NCI-H345 (cell line): Measurements from ENCODE around the gene COLGALT1.
"Not testable (repeated sequence)": the region's sequence is repeated elsewhere in the genome, so short reads cannot be mapped to it uniquely, and the experiment has no call there.

Experiments
- DNase-seq: peaks from one replicate; lab custom pipeline; 2025; lab: John Stamatoyannopoulos, UW

Gene COLGALT1

DNA sequence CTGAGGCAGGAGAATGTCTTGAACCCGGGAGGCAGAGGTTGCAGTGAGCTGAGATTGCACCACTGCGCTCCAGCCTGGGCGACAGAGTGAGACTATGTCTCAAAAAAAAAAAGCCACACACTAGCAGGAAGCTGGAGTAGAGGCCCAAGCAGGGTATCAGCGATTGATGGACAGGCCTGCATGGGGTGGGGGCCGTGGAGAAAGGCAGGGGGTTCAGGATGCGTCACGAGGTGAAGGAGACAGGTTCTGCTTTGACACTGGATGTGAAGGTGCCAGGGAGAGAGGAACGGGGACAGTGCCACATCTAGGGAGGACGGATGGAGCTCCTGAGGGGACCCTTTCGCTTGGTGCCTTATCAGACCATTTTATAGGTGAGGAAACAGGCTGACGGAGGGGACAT, 7.1 kb downstream of the COLGALT1 start:
- DNase-seq = no peak

DNA sequence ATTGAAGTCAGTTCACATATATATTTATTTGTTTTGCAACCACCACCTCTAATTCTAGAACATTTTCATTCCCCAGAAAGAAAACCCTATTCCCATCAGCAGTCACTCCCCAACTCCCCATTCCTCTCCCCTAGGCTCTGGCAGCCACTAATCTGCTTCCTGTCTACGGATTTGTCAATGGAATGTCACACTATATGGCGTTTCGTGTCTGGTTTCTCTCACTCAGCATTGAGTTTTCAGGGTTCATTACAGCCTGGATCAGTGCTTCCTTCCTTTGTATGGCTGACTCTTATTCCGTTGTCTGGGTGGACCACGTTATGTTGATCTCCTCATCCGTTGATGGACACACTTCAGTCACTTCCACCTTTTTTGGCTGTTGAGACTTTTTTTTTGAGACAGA, 9.3 kb downstream of the COLGALT1 start:
- no peak for DNase-seq

DNA sequence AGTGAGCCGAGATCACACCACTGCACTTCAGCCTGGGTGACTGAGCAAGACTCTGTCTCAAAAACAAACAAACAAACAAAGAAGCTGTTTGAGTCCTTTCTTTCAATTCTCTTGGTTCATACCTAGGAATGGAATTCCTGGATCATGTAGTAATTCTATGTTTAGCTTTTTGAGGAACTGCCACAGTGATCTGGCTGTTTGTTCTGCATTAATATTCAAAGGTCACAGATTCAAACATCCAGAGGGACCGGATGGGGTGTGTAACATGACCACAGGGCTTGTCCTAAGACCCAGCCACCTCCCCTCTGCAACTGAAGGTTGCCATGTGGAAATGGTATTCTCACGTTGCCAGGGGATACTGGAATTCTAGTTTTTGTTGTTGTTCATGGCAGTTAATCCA, 10.2 kb downstream of the COLGALT1 start:
- DNase-seq = no peak

DNA sequence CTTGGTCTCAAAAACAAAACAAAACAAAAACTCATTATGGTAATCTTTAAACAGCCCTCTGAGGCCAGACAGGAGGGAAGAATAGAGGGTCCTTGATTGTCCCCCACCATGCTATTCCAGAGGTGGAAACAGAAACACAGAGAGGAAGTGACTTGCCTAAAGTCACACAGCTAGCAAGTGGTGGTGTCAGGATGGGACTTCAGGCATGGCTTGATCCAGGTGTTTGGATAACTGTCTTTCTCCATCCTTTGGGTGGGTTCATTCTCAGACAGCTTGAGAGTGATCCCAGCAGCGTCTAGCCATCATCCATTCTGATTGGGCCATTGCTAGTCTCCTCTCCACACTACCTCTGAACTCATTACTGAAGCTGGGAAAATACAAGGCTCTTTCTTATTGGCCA, 12.5 kb downstream of the COLGALT1 start:
- DNase-seq = no peak

DNA sequence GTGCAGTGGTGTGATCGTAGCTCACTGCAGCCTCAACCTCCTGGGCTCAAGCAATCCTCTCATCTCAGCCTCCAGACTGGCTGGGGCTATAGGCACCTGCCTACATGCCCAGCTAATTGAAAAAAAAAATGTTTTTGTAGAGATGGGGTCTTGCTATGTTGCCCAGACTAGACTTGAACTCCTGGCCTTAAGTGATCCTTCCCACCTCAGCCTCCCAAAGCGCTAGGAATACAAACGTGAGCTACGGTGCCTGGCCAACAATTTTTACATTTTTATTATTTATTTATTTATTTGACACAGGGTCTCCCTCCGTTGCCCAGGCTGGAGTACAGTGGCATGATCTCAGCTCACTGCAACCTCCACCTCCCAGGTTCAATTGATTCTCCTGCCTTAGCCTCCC, 14.8 kb downstream of the COLGALT1 start:
- not testable (repeated sequence) for DNase-seq

DNA sequence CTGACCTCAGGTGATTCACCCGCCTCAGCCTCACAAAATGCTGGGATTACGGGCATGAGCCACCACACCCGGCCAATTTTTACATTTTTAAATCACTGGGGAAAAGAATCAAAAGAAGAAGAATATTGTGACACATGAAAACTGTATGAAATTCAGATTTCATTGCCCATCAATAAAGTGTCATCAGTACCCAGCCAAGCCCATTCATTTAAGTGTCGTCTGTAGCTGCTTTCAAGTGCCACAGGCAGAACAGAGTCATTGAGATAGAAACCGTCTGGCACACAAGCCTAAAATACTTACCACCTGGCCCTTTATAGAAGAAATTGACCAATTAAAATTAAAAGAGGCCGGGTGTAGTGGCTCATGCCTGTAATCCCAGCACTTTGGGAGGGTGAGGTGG, 15.3 kb downstream of the COLGALT1 start:
- no peak for DNase-seq

DNA sequence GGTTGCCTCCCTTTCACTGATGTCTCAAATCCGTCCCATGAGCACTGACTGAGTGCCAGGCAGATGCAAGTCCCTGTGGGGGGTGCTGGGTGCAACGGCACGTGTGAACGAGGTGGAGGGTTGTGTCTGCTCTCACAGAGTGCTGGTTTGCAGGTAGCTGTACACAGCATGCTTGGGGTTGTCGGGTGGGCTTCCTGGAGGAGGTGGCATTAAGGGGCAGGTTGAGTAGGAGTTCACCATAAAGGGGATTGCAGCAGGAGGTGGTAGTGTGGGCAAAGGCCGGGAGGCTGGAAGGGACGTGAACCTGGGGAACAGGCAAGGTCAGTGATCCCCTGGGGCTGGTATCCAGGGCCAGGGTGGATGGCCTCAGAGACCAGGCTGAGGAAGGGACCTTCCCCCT, 17.2 kb downstream of the COLGALT1 start:
- no peak for DNase-seq

DNA sequence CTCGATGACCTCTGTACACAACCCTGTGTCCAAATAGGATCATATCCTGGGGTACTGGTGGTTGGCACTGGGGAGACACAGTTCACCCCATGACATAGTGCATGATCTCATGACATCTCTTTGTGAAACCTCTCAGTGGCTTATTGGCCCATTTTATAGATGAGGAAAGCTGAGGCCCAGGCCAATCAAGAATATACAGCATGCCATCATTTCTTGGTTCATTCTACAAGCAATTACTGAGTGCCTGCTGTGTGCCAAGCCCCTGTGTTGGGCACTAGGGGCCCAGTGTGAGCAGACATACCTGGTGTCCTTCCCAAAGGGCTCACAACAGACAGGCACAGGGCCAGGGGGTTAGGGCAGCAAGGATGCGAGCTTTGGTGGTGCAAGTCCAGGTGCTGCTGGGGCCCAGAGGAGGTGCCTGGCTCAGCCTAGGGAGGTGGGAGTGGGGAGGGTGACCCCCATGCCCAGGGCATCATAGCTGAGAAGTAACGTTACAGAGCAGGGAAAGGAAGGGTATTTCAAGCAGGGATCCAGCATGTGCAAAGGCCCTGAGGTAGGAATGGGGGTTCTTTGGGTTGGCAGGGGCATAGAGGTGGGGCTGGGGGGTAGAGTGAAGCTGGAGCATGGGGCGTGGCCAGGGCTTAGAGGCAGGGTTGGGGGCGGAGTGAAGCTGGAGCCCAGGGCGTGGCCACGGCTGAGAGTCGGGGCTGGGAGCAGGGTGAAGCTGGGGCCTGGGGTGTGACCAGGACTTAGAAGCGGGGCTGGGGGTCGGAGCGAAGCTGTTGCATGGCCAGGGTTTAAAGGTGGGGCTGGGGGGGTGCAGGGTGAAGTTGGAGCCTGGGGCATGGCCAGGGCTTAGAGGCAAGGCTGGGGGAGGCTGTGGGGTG, 20.7 kb downstream of the COLGALT1 start:
- DNase-seq = no peak

DNA sequence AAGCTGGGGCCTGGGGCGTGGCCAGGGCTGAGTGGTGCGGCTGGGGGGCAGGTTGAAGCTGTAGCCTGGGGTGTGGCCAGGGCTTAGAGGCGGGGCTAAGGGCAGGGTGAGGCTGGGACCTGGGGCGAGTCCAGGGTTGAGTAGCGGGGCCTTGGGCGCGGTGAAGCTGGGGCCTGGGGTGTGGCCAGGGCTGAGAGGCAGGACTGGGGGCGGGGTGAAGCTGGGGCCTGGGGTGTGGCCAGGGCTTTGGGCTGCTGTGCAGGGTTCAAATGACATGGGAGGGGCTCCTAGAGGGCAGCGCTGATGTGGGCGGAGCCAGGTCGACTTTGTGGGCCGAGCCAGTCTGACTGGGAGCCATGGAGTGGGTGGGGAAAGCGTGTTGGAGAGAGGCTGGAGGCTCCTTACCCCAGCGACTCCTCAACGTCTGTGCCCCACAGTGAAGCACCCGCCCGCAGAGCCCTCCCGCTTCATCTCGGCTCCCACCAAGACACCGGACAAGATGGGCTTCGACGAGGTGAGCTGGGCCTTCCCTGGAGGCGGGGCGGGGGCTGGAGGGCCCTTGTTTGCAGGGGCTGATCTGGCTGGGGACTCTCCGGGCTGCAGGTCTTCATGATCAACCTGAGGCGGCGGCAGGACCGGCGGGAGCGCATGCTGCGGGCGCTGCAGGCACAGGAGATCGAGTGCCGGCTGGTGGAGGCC, 21.5 kb downstream of the COLGALT1 start:
- DNase-seq = no peak

DNA sequence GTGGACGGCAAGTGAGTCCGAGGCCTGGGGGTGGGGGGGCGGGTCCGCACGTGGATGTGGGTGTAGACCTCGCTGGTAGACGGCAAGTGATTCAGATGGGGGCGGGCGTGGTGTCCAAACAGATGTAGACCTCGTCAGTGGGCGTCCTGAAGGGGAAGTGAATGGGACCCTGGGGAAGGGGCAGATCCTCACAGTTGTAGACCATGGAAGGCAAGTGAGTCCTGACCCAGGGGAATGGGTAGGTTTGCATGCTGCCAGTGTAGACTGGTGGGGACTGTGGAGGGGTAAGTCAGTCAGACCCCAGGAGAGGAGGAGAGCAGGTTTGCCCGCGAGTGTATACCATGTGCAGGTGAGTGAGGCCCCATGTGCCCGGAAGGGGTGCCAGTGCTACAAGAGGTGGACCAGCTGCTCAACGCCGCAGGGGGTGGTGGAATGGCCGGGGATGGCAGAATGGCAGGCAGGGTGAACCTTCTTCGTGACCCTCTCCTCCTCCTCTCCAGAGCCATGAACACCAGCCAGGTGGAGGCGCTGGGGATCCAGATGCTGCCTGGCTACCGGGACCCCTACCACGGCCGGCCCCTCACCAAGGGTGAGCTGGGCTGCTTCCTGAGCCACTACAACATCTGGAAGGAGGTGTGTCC, 22.1 kb downstream of the COLGALT1 start:
- DNase-seq = no peak

DNA sequence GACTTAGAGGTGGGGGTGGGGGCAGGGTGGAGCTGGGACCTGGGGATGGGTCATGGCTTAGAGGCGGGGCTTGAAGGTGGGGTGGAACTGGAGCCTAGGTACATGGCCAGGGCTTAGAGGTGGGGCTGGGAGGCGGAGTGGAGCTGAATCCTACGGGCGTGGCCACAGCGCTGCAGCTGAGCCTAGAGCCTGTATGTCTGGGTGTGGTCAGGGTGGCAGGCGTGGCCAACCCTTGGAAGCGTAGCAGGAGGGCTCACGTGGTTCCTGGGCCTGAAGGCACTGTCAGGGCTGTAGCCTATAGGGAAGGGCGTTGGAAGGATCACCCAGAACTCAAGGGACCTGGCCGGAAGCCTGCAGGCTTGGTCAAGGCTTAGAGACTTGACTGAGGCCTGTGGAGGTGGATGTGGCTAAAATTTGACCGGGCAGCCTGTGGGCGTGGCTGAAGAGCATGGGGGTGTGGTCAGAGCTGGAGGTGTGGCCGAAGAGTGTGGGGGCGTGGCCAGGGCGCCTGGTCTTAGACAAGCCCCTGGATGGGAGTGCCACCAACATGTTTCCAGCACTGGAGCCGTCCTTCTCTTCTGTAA, 24.3 kb downstream of the COLGALT1 start:
- no peak for DNase-seq

DNA sequence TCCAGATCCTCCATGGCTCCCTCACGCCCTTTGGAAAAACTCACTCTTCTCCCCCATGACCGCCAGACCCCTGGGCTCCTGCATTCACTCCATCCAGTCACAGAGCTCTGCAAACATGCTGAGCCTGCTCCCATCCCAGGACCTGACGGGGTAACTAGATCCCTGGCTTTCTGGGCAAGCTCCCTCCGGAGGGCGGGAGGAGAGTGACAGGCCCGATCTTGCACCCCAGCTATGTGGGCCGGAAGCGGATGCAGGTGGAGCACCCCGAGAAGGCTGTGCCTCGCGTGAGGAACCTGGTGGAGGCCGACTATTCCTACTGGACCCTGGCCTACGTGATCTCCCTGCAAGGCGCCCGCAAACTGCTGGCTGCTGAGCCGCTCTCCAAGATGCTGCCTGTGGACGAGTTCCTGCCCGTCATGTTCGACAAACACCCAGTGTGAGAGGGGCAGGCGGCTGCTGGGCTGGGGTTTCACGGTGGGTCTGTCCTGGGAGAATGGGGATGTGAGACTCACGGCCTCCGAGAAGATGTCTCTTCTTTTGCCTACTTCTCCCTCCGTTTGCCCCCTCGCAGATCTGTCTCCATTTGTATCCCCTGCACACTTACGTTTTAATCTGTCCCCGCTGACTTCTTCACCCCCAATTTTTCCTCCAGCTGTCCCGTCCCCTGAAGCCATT, 25.2 kb downstream of the COLGALT1 start:
- DNase-seq = no peak

DNA sequence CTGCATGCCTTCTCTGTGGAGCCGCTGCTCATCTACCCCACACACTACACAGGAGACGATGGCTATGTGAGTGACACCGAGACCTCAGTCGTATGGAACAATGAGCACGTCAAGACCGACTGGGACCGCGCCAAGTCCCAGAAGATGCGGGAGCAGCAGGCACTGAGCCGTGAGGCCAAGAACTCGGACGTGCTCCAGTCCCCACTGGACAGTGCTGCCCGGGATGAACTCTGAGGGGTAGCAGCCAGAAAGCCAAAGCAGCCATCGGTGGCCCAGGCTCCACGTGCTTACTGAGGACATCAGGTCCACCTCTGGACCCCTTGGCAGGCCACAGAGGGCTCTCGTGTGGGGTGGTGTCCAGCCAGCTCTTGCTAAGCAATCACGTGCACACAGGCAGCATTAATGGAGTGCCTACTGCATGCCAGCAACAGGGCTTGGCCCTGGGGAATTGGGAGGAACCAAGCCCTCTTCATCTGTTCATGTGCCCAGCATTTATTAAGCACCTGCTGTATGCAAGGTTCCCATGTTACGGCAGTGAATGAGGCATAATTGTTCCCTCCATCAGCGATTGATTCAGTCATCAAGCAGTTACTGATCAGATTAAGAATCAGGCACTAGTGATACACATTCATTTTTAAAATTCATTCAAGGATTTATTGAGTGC, 25.9 kb downstream of the COLGALT1 start:
- no peak for DNase-seq

DNA sequence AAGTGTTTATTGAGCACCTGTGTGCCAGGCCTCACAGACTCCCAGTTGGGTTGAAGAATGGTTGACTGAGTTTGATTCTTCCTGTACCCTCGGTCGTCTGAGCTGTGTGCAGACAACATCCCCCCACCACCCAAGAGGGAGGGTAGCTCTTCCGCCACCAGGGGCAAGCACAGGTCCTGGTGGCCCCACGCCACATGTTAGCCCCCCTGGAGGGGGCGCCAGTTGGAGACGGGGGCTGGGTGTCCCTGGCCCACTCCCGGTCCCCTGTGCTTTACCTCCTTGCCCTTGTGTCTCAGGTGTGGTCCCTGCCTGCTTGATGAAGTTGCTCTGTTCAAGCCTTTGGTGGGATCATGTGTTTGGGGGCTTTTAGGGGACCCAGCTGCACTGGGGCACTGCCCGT, 27.2 kb downstream of the COLGALT1 start:
- no peak for DNase-seq

DNA sequence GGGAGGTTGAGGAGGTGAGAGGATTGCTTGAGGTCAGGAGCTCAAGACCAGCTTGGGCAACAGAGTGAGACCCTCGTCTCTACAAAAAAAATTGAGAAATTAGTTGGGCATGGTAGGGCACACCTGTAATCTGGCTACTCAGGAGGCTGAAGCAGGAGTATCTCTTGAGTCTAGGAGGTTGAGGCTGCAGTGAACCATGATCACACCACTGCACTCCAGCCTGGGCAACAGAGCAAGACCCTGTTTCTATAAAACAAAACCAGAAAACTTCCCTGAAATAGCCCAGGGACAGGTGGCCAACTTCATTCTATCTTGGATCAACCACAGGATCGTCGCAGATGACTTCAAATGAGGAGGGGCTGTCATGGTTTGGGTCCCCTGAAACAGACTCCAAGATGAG, 28.7 kb downstream of the COLGALT1 start:
- DNase-seq = no peak

DNA sequence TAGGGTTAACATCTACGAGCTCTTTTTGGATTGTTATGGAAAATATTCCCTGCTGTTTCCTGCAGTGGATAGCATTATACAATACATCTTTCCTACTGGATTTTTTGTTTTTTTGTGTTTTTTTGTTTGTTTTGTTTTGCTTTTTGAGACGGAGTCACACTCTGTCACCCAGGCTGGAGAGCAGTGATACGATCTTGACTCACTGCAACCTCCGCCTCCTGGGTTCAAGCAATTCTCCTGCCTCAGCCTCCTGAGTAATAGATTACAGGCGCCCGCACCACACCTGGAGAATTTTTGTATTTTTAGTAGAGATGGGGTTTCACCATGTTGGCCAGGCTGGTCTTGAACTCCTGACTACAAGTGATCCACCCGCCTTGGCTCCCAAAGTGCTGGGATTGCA, 29.9 kb downstream of the COLGALT1 start:
- DNase-seq = not testable (repeated sequence)

DNA sequence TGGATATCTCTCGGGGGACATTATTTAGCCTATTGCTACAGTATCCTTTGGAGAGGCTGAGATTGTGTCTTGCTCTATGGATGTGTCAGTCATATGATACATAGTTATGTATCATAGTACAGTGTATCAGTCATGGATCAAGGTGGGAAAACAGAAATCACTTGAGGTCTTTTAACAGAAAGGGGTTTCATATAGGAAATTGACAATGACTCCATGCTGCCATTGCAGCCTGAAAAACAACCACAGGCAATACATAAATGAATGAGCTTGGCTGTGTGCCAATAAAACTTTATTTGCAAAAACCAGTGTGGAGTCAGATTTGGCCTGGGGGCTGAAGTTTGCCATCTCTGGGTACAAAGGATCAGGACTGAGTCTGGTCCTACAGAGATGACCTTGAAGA, 35.4 kb downstream of the COLGALT1 start:
- no peak for DNase-seq

DNA sequence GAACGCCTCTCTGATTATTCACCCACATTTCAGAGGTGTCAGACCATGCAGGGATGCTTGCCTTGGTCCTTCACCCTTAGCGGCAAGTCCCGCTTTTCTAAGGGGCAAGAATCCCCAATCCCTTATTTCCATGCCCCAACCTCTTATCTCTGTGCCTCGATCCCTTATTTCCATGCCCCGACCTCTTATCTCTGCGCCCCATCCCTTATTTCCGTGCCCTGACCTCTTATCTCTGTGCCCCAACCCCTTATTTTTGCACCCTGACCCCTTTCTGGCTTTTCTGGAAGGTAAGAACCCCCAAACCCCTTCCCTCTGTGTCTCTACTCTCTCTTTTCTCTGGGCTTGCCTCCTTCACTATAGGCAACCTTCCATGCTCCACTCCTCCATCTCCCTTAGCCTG, 38.8 kb downstream of the COLGALT1 start:
- not testable (repeated sequence) for DNase-seq

DNA sequence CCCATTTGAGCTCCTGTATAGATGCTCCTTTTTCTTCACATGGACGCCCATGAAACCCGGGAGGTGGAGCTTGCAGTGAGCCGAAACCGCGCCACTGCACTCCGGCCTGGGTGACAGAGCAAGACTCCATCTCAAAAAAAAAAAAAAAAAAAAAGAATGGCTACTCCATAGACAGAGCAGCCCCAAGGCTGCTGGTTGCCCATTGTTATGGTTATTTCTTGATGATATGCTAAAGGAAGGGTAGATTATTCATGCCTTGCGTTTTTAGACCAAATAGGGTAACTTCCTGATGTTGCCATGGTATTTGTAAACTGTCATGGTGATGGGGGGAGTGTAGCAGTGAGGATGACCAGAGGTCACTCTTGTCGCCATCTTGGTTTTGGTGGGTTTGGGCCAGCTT, 42.6 kb downstream of the COLGALT1 start:
- not testable (repeated sequence) for DNase-seq

DNA sequence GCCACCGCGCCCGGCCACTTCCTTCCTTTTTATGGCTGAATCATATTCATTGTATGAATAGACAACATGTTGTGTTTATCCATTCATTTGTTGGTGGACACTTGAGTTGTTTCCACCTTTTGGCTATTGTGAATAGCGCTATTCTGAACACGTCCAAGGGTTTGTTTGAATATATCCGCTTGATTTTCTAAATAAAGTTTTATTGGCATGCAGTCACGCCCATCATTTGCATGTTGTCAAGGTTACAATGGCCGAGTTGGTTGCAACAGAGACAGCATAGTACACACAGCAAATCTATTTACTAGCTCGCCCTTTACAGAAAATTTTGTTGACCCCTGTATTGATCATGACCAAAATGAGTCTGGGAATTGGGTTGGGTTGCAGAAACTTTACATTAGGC, 43.5 kb downstream of the COLGALT1 start:
- DNase-seq = no peak

DNA sequence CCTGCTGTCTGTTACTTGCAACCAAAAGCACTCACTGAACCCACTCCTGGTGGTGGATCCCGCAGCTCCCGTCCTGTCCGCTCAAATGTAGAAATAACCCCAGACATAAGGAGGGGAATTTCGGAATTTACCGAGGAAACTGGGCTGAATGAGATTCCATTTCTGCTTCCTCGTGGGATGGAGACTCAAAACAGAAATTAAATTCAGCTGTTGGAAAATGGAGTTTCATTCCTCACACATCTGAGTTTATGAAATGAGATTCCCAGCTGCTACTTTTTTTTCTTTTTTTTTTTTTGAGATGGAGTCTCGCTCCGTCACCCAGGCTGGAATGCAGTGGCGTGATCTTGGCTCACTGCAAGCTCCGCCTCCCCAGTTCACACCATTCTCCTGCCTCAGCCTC, 44.3 kb downstream of the COLGALT1 start:
- no peak for DNase-seq

DNA sequence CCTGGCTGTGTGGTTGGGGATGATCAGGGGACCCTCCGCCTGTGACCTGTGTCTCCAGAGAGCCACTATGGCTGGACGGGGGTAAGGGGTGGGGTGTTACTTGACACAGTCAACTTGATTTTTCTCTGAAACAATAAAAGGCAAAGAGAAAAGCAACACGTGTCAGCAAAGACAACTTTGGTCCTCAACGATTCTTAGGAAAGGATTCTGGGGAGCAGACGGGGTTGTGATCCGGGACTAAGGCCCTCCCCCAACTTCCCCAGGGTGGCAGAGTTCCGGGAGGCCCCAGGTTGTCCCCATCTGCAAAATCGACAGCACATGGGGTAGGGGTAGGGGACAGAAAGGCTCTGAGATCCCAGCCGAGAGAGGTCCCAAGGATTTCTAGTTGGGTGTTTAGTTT, 46.2 kb downstream of the COLGALT1 start:
- DNase-seq = no peak
